ENCODE results near the gene TSC1.

GRCh38 chr9:132973713-132974112, 29.3 kb upstream of the TSC1 start:
- TF ChIP-seq CTCF (tag by site-specific recombination; IDR thresholded peaks at IDR 0.05) (no peak), ZFP41 (tag by site-specific recombination; IDR thresholded peaks at IDR 0.05; ENCODE audit: borderline replicate concordance) (no peak), MZF1 (tag by site-specific recombination; IDR thresholded peaks at IDR 0.05; ENCODE audit: borderline replicate concordance) (no peak), ZNF324 (tag by site-specific recombination; IDR thresholded peaks at IDR 0.05) (no peak), TCF7L2 (IDR thresholded peaks at IDR 0.05; ENCODE audit: borderline replicate concordance, low read depth, low read length) (no peak), ZBTB7A (tag by site-specific recombination; IDR thresholded peaks at IDR 0.05; ENCODE audit: low read depth) (no peak)
